ENCODE measurements around the gene DAAM2. TPM values are rescaled to one million over a fixed set of nuclear protein-coding genes. Genes with fewer than 3 reads are reported as not detected.

DAAM2 gene
- total and polyA plus RNA-seq, 2 donors (not counting 3 experiments of a cell fraction or from before 2014, with no cell fraction given), result 0.42 to 0.44 TPM

GRCh38 chr6:39790772-39791171 is 1.4 kb upstream of the DAAM2 start:
- Histone ChIP-seq H3K4me2 (ENCODE audit: insufficient read depth, low read length) (no peak overlapping the region), H3K79me2 (ENCODE audit: control insufficient read depth, insufficient read depth, low read length) (no peaks in the 10 kb centered on the region), H3K4me1 (ENCODE audit: control insufficient read depth, extremely low read depth, insufficient read depth, low read length) (no peaks in the 10 kb centered on the region), H3K9ac (replicated peaks; ENCODE audit: extremely low read depth, insufficient read depth, low read length) (no peak overlapping the region), H3K4me3 (replicated peaks in 1 of 3; ENCODE audit: insufficient read depth in 1 of 3, low read depth in 1 of 3, low read length in 3 of 3) (no peak overlapping the region), H2AFZ (ENCODE audit: low read depth, low read length) (no peak overlapping the region), H3K27me3 (ENCODE audit: control insufficient read depth in 2 of 2, insufficient read depth in 2 of 2, low read length in 2 of 2) (peaks cover 10 to 24% of the 10 kb centered on the region in 2 experiments), H4K20me1 (replicated peaks; ENCODE audit: control insufficient read depth, extremely low read depth, insufficient read depth, low read length) (no peaks in the 10 kb centered on the region), H3K36me3 (ENCODE audit: control insufficient read depth in 2 of 2, extremely low read depth in 1 of 2, insufficient read depth in 2 of 2, low read length in 2 of 2) (no peaks in the 10 kb centered on the region), H3K9me1 (replicated peaks; ENCODE audit: control insufficient read depth, extremely low read depth, insufficient read depth, low read length) (no peaks in the 10 kb centered on the region), H3K9me3 (replicated peaks; ENCODE audit: control insufficient read depth, insufficient read depth, low read length) (no peaks in the 10 kb centered on the region), H3K27ac (ENCODE audit: insufficient read depth, low read depth, low read length) (no peak overlapping the region)
- dilution Hi-C loops (cut with MboI; ENCODE audit: extremely low pct_ligation_motif_present, low sequenced_read_pairs) (no loop called here), intact Hi-C loops (cut with micrococcal nuclease) (loop anchor here (5.0 kb wide), 1 partner anchor 102 kb away; no protein-coding TSS in a partner anchor)
- FAIRE-seq, result no peak
- ChIA-PET POLR2A (no interaction called here), CTCF (interaction anchor here (1.1 kb wide), 1 partner anchor 75 kb away, joined by 3 read pairs; no protein-coding TSS in a partner anchor)
- TF ChIP-seq MAX (IDR thresholded peaks at IDR 0.05; ENCODE audit: insufficient read depth, insufficient read length) (no peak), CTCF (IDR thresholded peaks at IDR 0.05; ENCODE audit: extremely low read depth in 1 of 2, insufficient read depth in 1 of 2, low read depth in 1 of 2, low read length in 2 of 2) (no peak), FOS (IDR thresholded peaks at IDR 0.05; ENCODE audit: borderline replicate concordance, insufficient read depth, low read length) (no peak), POLR2A (IDR thresholded peaks at IDR 0.05; ENCODE audit: low read depth, low read length) (no peak), MYC (IDR thresholded peaks at IDR 0.05; ENCODE audit: low read depth, low read length) (no peak), GATA2 (IDR thresholded peaks at IDR 0.05; ENCODE audit: insufficient read depth, insufficient read length, low read depth, low read length) (no peak), EZH2 (IDR thresholded peaks at IDR 0.05; ENCODE audit: borderline replicate concordance, low read depth, low read length, severe bottlenecking) (no peak), JUN (IDR thresholded peaks at IDR 0.05; ENCODE audit: borderline replicate concordance, insufficient read depth, insufficient read length, low read depth) (no peak), POLR2AphosphoS5 (IDR thresholded peaks at IDR 0.05; ENCODE audit: insufficient read depth, low read depth, low read length) (no peak)
- DNase-seq (ENCODE audit: low read depth, low spot score), result no peak
- BruUV-seq (replicated peaks), result no TSS peak
